Upper lobe of left lung (tissue), 4 donors: Measurements from ENCODE around the gene DLEU7.

Experiments
- CTCF ChIP-seq, 6 experiments: fragments of 450-650 bp in 4 of 6; fragments of 200-600 bp in 2 of 6; sonication (generic) in 2 of 6; IDR thresholded peaks; one replicate each; pipeline ENCODE4 v1.5.1; 2016 to 2019; ENCODE audit warnings: antibody characterized with exemption in 6 of 6
- EP300 ChIP-seq, 4 donors: sonication (generic); formaldehyde crosslinking; IDR thresholded peaks; one replicate each; pipeline ENCODE4 v1.5.1; 2017; ENCODE audit warnings: antibody characterized with exemption in 4 of 4, control low read depth in 2 of 4
- POLR2AphosphoS5 ChIP-seq, 2 donors: sonication (generic); formaldehyde crosslinking; IDR thresholded peaks; one replicate each; pipeline ENCODE4 v1.5.1; 2017; ENCODE audit warnings: antibody characterized with exemption in 2 of 2

DNA sequence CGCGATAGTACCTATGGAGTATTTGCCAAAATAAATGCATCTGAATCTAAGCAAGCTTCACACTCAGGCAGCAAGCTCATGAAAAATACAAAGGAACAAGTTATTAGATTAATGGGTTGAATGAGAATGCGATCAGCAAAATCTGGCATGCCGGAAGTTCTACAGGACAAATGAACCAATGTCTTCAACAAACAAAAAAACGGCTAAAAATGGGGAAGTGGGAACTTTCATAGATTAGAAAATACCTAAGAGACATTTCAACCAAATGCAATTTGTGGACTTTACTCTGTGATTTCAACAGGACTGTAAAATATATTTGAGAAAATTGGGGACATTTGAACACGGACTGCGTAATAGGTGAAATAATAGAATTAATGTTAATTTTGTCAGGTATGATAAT lies 43.7 kb upstream of the DLEU7 start:
- TF ChIP-seq CTCF (IDR thresholded peaks at IDR 0.05), result no peak
- no peak for TF ChIP-seq EP300 (IDR thresholded peaks at IDR 0.05)
- no peak for TF ChIP-seq POLR2AphosphoS5 (IDR thresholded peaks at IDR 0.05)
